ENCODE data around the gene KLK3. TPM values are rescaled to one million over a fixed set of nuclear protein-coding genes. Genes with fewer than 3 reads are reported as not detected.
"Not testable (repeated sequence)": the region's sequence is repeated elsewhere in the genome, so short reads cannot be mapped to it uniquely, and the experiment has no call there.

KLK3 gene
- total RNA-seq, 2 donors from 2014 or later, result 5.7 to 11.7 TPM

DNA sequence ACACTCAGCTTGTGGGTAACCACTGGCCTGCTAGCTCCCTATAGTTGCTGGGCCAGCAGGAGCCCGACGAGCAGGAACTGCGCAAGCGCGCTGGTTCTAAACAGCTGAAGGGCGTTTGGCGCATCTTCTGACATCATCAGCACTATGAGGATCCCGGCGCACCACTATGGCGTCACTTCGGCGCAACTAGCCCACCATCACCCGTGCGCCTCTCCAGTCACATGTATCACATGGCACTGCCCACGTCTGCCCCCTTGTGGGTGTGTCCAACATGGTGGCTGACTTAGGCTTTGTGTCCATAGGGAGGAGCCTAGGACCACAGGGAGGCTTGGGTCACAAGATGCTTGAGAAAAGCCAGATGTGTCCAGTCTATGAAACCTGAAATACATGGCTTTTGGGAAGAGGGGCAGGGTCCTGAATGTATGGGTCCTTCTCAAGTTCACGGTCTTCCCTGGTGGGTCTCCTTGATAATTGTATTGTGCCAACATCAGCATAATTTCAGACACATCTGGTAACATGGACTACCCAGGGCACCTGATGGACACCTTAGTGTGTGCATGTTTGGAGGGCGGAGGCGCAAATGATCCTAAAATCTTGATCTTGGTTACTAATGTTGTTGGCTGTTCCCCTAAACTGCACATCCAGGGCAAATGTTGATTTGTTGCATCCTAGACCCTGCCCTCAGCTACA, 38.5 kb downstream of the KLK3 start:
- ATAC-seq, result no peak
- intact Hi-C loops (cut with DNase I, micrococcal nuclease), result no loop called here
- DNase-seq, result no peak

DNA sequence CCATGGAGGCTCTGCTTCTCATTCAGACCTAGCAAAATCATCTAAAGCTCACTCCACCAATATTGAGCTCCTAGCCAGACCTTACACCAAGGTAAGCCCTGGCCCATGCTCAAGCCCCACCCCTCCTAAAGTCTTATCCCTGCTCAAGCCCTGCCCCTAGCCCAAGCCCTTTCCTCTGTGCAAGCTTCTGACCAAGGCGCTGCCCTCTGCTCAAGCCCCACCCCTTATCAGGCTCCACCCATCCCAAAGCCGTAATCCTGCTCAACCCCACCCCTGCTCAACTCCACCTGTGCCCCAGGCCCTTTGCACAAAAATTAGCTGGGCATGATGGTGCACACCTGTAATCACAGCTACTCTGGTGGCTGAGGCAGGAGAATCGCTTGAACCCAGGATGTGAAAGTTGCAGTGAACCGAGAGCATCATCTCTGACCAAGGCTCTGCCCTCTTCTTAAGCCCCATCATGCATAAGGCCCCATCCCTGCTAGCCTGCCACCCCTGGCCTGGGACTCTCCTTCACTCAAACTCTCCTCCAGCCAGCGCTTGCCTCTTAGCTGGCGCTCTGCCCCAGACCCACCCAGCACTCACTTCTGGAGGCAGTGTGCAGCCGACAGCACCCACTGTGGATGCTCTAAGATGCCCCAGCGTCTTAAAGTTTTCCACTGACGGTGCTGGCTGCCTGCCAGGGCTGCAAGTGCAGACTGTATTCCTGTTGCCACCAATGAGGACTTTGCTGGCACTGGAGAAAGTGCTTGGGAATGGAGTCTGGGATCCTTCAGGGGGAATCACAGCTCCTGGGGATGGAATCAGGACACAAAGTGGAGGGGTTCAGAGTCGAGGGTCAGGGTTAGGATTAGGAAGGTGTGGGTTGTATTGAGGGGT, 40.0 kb downstream of the KLK3 start:
- DNase-seq (no peak), ATAC-seq (no peak)
- intact Hi-C loops (cut with DNase I, micrococcal nuclease), result no loop called here

DNA sequence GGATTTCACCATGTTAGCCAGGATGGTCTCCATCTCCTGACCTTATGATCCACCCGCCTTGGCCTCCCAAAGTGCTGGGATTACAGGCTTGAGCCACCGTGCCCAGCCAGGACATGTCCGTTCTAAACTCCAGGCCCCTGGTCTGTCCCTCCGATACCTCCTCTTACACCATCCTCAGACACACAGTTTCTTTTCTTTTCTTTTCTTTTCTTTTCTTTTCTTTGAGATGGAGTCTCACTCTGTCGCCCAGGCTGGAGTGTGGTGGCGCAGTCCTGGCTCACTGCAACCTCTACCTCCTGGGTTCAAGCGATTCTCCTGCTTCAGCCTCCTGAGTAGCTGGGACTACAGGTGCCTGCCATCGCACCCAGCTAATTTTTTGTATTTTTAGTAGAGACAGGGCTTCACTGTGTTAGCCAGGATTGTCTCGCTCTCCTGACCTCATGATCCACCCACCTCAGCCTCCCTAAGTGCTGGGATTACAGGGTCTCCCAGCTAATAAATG, 41.4 kb downstream of the KLK3 start:
- intact Hi-C loops (cut with DNase I, micrococcal nuclease); ATAC-seq; DNase-seq: not testable (repeated sequence)

DNA sequence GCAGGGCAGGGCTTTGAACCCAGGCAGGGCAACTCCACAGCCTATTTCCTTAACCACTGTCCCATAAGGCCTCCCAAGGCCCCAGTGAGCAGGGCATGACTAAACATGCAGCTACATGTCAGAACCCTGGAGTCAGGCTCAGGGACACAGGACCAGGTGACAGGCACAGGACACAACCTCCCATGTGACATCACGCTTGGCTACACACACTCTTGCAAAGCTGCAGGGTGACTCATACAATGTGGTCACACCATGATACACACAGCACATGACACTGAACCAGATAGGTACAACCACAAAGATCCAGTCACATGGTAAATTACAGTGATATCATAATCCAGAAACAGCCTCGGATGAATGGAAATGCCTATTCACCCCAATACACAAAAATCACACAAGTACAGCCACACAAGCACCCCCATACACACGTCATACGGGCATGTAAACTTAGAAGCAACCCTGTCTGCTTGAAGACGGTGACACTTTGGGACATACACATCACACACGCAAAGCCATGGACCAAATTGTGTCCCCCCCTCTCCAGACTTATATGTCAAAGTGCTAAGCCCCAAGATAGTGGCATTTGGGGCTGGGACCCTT, 42.0 kb downstream of the KLK3 start:
- intact Hi-C loops (cut with DNase I, micrococcal nuclease), result no loop called here
- ATAC-seq (peak; percentile 33), DNase-seq (no peak)

DNA sequence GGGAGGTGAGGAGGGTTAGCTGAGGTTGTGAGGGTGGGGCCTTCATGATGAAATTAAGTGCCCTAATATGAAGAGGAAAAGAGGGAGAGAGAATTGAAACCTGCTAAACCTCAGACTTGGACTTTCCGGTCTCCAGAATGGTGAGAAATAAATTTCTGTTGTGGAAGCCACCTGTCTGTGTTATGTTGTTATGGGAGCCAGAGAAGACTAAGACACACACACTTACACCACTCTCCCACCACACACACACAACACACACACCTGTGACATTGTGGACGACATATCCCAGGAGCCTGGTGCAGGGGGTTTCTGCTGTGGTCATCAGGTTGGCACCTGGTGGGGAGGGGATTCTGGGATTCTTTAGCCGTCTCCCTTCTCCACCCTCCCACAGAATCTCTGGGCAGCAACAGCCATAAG, 42.5 kb downstream of the KLK3 start:
- ATAC-seq, result no peak
- intact Hi-C loops (cut with DNase I, micrococcal nuclease), result no loop called here

DNA sequence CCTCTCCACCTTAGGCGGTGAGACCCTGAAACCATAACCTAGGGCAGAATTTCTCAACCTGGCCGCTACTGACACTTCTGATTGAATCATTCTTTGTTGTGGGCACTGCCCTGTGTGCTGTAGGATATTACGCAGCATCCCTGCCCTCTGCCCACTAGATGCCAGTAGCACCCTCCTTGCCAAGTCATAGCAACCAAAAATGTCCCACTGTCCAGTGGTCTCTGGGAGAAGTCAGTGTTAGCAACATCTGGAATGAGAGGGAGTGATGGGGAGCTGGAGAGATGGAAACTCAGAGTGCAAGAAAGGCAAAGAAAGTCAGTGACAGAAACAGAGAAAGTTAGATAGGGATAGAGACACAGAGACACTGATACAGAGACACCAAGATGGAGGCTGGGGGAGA, 42.9 kb downstream of the KLK3 start:
- ATAC-seq (no peak), DNase-seq (no peak)
- intact Hi-C loops (cut with DNase I, micrococcal nuclease), result no loop called here

More for the DNA sequence above, 42.5 kb downstream of the KLK3 start:
- no peak for DNase-seq

DNA sequence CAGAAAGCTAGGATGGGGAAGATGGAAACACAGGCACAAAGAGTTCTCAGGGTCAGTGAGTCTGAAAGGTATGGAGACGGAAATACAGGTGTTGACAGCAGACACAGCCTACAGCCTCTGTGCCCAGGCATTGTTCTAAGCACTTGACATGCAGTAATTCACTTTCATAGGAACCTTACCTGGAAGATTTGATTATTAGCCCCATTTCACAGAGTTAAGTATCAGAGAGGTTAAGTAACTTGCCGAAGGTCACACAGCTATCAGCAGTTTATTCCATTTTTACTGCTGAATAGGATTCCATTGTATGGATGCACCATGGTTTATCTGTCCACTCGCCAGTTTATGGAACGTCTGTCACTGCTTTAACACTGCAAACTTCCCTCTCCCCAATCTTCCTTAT, 43.3 kb downstream of the KLK3 start:
- ATAC-seq (no peak), DNase-seq (no peak)
- intact Hi-C loops (cut with DNase I, micrococcal nuclease), result no loop called here

DNA sequence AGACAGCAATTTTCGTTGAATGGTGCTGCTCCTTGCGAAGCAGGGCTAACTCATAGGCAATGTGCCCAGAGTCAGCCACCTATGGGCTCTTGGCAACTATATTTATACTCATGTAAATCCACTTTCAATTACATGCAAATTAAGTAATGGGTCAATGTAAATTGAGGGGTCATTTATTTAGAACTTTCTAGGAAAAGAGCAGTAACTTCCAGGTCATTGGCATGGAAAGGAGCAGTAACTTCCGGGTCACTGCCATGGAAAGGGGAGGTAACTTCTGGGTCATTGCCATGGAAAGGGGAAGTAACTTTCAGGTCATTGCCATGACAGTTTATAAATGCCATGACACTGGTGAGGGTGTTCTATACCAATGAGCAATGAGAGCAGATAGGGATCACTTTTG, 44.9 kb downstream of the KLK3 start:
- ATAC-seq, result no peak
- DNase-seq, result no peak
- intact Hi-C loops (cut with DNase I, micrococcal nuclease), result no loop called here

DNA sequence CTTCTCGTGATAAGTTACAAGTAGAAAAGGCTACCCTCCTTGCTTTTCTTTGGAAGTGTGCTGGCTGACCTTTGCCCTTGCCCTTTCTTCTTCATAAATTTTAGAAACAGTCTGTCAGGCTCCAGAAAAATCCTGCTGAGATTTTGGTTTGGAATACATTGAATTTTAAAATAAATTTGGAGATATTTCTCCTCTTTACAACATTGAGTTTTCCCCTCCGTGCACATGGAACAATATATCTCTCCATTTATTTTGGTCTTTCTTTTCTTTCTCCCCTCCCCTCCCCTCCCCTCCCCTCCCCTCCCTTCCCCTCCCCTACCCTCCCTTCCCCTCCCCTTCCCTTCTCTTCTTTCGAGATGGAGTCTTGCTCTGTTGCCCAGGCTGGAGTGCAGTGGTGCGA, 47.9 kb downstream of the KLK3 start:
- intact Hi-C loops (cut with DNase I, micrococcal nuclease), result no loop called here
- DNase-seq (no peak), ATAC-seq (no peak)

DNA sequence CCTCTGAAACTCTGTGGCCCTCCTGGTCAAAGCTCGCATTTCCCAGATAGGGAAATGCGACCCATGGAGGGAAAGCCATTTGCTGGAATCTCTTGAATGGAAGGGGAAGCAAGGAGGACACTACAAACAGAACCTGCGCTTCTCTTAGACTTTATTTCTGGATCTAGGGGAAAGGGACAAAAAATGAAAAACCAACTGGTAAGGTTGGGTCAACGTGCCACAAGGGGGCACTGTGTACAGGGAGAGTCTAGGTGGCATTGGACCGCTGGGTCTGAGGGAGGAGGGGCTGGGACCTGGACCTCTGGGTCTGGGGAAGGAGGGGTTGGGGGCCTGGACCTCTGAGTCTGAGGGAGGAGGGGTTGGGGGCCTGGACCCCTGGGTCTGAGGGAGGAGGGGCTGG, 51.5 kb downstream of the KLK3 start:
- DNase-seq (peak in 1 of 2 donors; percentile 53), ATAC-seq (no peak)
- intact Hi-C loops (cut with DNase I, micrococcal nuclease), result no loop called here

DNA sequence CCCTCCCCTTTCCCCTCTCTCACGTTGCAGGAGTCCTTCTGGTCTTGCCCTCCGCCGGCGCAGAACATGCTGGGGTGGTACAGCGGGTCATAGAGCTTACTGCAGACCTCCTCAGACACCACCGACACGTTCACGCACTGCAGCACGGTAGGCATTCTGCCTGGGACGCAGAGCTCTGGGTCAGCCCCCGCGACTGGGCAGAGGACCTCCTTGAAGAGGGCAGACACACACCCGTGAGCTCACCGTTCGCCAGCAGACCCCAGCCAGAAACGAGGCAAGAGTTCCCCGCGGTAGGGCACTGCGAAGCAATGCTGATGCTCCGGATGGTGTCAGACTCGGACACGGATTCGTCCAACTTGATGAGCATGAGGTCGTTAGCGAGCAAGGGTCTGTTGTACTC, 53.6 kb downstream of the KLK3 start:
- ATAC-seq (no peak), DNase-seq (no peak)
- intact Hi-C loops (cut with DNase I, micrococcal nuclease), result no loop called here

DNA sequence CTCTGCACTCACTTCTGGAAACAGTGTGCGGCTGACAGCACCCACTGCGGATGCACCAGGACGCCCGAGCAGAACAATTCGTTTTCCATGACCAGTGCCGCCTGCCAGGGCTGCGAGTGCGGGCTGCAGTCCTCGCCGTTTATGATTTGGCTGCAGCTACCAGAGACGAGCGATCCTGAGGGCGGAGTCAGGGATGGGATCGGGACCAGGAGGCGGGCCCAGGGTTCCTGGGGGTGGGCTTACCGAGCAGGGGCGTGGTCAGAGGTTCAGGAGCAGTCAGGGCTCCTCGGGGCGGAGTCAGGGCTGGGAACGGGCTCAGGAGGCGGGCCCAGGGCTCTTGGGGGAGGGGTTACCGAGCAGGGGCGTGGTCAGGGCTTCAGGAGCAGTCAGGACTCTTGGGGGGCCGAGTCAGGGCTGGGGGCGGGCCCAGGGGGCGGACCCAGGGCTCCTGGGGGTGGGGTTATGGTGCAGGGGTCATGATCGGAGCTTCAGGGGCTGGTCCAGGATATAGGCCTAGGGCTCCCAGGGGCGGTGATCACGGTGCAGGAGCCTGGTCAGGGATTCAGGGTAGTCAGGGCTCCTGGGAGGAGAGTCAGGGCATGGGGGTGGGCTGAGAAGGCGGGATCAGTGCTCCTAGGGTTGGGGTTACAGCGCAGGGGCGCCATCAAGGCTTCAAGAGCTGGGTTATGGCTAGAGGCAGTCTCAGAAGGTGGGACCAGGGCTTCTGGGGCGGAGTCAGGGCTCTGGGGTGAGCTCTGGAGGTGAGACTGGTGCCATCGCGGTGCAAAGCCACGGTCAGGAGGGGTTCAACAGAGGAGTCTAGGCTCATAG, 54.7 kb downstream of the KLK3 start:
- DNase-seq, result peak; percentile 76 to 81
- intact Hi-C loops (cut with DNase I, micrococcal nuclease), result no loop called here
- peak; percentile 97 for ATAC-seq

Other genes starting within 250 kb of the KLK3 start
- gene SYT3, start 215.0 kb upstream of the KLK3 start, total RNA-seq, result not detected
- gene C19orf81, start 205.5 kb upstream of the KLK3 start, total RNA-seq, result not detected
- gene SHANK1, start 135.1 kb upstream of the KLK3 start, total RNA-seq, result under 1 TPM; 0.21 to 0.36 TPM
- gene CLEC11A, start 131.6 kb upstream of the KLK3 start, total RNA-seq, result 1 to 10 TPM; 2.1 to 5.7 TPM
- not detected for gene GPR32, start 84.5 kb upstream of the KLK3 start, total RNA-seq
- gene ACP4, start 64.5 kb upstream of the KLK3 start, total RNA-seq, result not detected
- 100 to 1,000 TPM; 182 to 236 TPM for gene KLK1, start 31.1 kb upstream of the KLK3 start, total RNA-seq
- 1 to 10 TPM; 4.5 to 8.5 TPM for gene KLK15, start 21.3 kb upstream of the KLK3 start, total RNA-seq
- gene KLK2, start 18.5 kb downstream of the KLK3 start, total RNA-seq, result under 1 TPM in 1 of 2 donors, not detected in 1; 0.12 TPM
- 1 to 10 TPM; 3.5 to 6.4 TPM for gene KLK4, start 56.5 kb downstream of the KLK3 start, total RNA-seq
- not detected for gene KLK5, start 98.1 kb downstream of the KLK3 start, total RNA-seq
- gene KLK6, start 114.7 kb downstream of the KLK3 start, total RNA-seq, result not detected
- not detected for gene KLK7, start 129.0 kb downstream of the KLK3 start, total RNA-seq
- gene KLK8, start 146.7 kb downstream of the KLK3 start, total RNA-seq, result not detected
- under 1 TPM; 0.37 to 0.70 TPM for gene KLK10, start 164.8 kb downstream of the KLK3 start, total RNA-seq
- under 1 TPM; 0.47 to 0.64 TPM for gene KLK11, start 171.7 kb downstream of the KLK3 start, total RNA-seq
- gene KLK12, start 180.1 kb downstream of the KLK3 start, total RNA-seq, result under 1 TPM; 0.73 to 0.81 TPM
- gene KLK13, start 210.2 kb downstream of the KLK3 start, total RNA-seq, result under 1 TPM; 0.43 to 0.98 TPM
- gene KLK14, start 228.0 kb downstream of the KLK3 start, total RNA-seq, result under 1 TPM in 1 of 2 donors, not detected in 1; 0.49 TPM